Measurements from ENCODE around the gene GRIK4. TPM values are rescaled to one million over a fixed set of nuclear protein-coding genes. Genes with fewer than 3 reads are reported as not detected.
"Not testable (repeated sequence)": the region's sequence is repeated elsewhere in the genome, so short reads cannot be mapped to it uniquely, and the experiment has no call there.

Gene GRIK4
- total RNA-seq, 2 experiments from 2014 or later: not detected

DNA sequence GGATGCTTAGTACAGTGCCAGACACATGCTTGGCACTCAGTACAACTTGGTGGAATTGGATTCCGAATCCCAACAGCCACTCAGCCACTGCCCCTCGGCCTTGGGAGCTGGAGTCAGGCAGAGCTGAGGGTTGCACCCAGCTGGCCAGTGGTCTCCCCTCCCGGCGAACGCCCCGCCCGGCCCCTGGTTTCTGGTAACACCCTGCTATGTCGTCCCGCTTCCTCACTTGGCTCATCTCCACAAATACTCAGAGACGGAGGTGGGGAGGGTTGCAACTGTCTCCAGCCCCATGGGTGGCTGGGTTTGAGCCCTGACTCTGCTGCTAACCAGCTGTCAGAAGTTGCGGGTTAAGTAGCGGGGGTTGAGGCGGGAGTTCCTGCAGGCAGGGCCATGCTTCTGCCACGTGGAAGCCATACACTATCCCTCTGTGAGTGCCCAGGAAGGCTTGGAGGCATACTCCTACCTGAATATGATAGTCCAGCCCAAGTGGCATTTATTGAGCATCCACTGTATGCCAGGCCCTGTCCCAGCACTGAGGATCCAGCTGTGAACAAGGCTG, 67.1 kb downstream of the GRIK4 start:
- Mint-ChIP-seq H3K27ac (no peak overlapping the region), H3K9me3 (peaks cover 8% of the 10 kb centered on the region), H3K27me3 (peaks cover 23% of the 10 kb centered on the region), H3K4me1 (ENCODE audit: low read depth) (peaks cover 9% of the 10 kb centered on the region), H3K36me3 (ENCODE audit: low read depth) (no peaks in the 10 kb centered on the region), H3K4me3 (no peak overlapping the region)
- ChIA-PET CTCF (no interaction called here), POLR2A (no interaction called here)
- DNase-seq: no peak
- intact Hi-C loops (cut with micrococcal nuclease): no loop called here
- no peak for TF ChIP-seq CTCF (IDR thresholded peaks at IDR 0.05)
- ATAC-seq: no peak

DNA sequence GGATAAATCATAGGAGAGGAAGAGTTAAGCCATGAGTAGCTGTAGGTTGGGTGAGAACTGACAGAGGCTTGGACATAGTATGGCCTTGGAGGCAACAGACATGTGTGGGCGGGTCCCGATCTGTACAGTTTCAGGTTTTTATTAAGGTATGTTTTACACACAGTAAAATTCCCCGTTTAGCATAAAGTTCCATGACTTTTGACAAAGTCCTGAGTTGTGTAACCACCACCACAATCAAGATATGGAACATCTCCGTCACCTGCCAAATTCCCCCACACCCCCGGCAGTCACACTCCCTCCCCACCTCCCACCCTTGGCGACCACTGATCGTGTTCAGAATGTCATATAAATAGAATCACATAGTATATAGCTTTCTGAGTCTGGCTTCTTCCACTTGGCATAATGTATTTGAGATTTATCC, 68.1 kb downstream of the GRIK4 start:
- no peak overlapping the region for H3K27ac Mint-ChIP-seq
- no peak for TF ChIP-seq CTCF (IDR thresholded peaks at IDR 0.05)
- H3K27me3 Mint-ChIP-seq: peaks cover 30% of the 10 kb centered on the region
- ATAC-seq (peak; percentile 30), DNase-seq (peak; percentile 16)
- H3K9me3 Mint-ChIP-seq: peaks cover 11% of the 10 kb centered on the region
- ChIA-PET CTCF (no interaction called here), POLR2A (no interaction called here)
- intact Hi-C loops (cut with micrococcal nuclease): no loop called here
- no peak overlapping the region for H3K4me3 Mint-ChIP-seq
- peaks cover 9% of the 10 kb centered on the region for H3K4me1 Mint-ChIP-seq (ENCODE audit: low read depth)
- H3K36me3 Mint-ChIP-seq (ENCODE audit: low read depth): no peaks in the 10 kb centered on the region

- POLR2A ChIA-PET: no interaction called here
- no peak for TF ChIP-seq CTCF (IDR thresholded peaks at IDR 0.05)
- CTCF ChIA-PET: no interaction called here
- Mint-ChIP-seq H3K4me1 (ENCODE audit: low read depth) (peaks cover 9% of the 10 kb centered on the region), H3K27me3 (peaks cover 37% of the 10 kb centered on the region), H3K9me3 (peaks cover 11% of the 10 kb centered on the region), H3K4me3 (no peak overlapping the region), H3K36me3 (ENCODE audit: low read depth) (no peaks in the 10 kb centered on the region), H3K27ac (no peak overlapping the region)
- ATAC-seq: no peak
- no peak for DNase-seq
- intact Hi-C loops (cut with micrococcal nuclease): no loop called here
These were observed 69.8 kb downstream of the GRIK4 start for GRCh38 chr11:120581313-120581712.

GRCh38 chr11:120582535-120582934, 71.0 kb downstream of the GRIK4 start:
- H3K9me3 Mint-ChIP-seq: peaks cover 11% of the 10 kb centered on the region
- intact Hi-C loops (cut with micrococcal nuclease); CTCF ChIA-PET; H3K36me3 Mint-ChIP-seq (ENCODE audit: low read depth); DNase-seq; H3K4me3 Mint-ChIP-seq; H3K4me1 Mint-ChIP-seq (ENCODE audit: low read depth); ATAC-seq; H3K27ac Mint-ChIP-seq; POLR2A ChIA-PET: not testable (repeated sequence)
- H3K27me3 Mint-ChIP-seq: peaks cover 31% of the 10 kb centered on the region

DNA sequence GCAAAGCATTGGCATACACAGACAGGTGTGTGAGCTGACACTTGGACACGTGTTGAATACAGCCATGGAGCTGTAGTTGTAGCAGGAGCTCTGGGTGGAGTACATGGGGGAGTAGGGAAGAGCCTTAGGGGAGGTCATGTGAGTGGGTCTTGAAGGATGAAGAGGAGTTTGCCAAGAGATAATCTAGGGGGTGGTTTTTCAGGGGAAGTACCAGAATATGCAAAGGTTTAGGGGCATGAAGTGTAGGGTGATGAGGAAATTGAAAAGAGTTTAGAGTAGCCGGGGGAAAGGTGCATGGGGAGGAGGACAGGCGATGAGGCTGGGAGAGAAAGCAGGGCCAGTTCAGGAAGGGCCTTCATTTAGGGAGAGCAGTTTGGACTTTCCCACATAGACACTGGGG, 74.5 kb downstream of the GRIK4 start:
- ChIA-PET CTCF (no interaction called here), POLR2A (no interaction called here)
- H3K4me1 Mint-ChIP-seq (ENCODE audit: low read depth): peaks cover 3% of the 10 kb centered on the region
- ATAC-seq: no peak
- H3K36me3 Mint-ChIP-seq (ENCODE audit: low read depth): no peaks in the 10 kb centered on the region
- H3K27ac Mint-ChIP-seq: no peak overlapping the region
- TF ChIP-seq CTCF (IDR thresholded peaks at IDR 0.05): no peak
- peaks cover 11% of the 10 kb centered on the region for H3K9me3 Mint-ChIP-seq
- intact Hi-C loops (cut with micrococcal nuclease): no loop called here
- H3K27me3 Mint-ChIP-seq: peaks cover 27% of the 10 kb centered on the region
- DNase-seq: no peak
- no peak overlapping the region for H3K4me3 Mint-ChIP-seq

DNA sequence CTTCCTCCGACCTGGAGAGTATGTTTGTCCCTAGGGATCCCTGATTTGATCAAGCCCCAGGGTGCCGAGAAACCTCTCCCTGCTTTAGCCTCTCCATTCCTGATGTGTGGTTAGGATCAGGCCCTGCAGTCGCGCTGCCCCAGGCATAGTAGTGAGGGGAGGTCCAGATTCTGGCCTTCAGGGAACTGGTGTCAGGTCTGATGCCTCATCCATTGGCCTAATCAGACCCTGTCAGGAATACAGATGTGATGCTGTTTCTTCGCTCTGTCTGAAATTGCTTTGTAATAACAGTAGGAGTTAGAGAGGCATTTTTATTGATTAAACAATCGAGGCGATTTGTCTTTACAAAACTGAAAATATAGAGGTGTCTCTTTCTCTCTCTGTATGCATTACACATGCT, 75.2 kb downstream of the GRIK4 start:
- intact Hi-C loops (cut with micrococcal nuclease): no loop called here
- no peaks in the 10 kb centered on the region for H3K36me3 Mint-ChIP-seq (ENCODE audit: low read depth)
- H3K27me3 Mint-ChIP-seq: peaks cover 30% of the 10 kb centered on the region
- peaks cover 11% of the 10 kb centered on the region for H3K9me3 Mint-ChIP-seq
- no peaks in the 10 kb centered on the region for H3K4me1 Mint-ChIP-seq (ENCODE audit: low read depth)
- no peak overlapping the region for H3K4me3 Mint-ChIP-seq
- ATAC-seq (no peak), DNase-seq (no peak)
- H3K27ac Mint-ChIP-seq: no peak overlapping the region
- ChIA-PET POLR2A (no interaction called here), CTCF (no interaction called here)
- no peak for TF ChIP-seq CTCF (IDR thresholded peaks at IDR 0.05)
